ENCODE measurements around the gene EDN1.

EDN1 gene

DNA sequence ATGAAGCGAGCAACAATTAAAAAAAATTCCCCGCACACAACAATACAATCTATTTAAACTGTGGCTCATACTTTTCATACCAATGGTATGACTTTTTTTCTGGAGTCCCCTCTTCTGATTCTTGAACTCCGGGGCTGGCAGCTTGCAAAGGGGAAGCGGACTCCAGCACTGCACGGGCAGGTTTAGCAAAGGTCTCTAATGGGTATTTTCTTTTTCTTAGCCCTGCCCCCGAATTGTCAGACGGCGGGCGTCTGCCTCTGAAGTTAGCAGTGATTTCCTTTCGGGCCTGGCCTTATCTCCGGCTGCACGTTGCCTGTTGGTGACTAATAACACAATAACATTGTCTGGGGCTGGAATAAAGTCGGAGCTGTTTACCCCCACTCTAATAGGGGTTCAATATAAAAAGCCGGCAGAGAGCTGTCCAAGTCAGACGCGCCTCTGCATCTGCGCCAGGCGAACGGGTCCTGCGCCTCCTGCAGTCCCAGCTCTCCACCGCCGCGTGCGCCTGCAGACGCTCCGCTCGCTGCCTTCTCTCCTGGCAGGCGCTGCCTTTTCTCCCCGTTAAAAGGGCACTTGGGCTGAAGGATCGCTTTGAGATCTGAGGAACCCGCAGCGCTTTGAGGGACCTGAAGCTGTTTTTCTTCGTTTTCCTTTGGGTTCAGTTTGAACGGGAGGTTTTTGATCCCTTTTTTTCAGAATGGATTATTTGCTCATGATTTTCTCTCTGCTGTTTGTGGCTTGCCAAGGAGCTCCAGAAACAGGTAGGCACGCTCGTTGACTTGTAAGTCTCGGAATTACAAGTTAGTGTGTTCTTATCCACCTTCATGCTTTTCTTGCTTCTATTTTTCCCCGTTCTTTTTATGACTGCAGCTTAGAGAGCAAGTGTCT, at the start of gene EDN1:
Gene EDN1, plus strand, starts transcription at position 429 of the 888 bp plus-strand sequence. Its CDS starts 269 bp downstream, at position 698.
- Histone ChIP-seq H3K27me3 (ENCODE audit: control insufficient read depth in 5 of 5, insufficient read depth in 4 of 5, low read length in 5 of 5) (peaks cover 4 to 12% (median 11%) of the 10 kb centered on the region in 5 donors), H3K4me1 (ENCODE audit: control insufficient read depth in 5 of 5, insufficient read depth in 5 of 5, low read length in 5 of 5) (peaks cover 0 to 48% (median 26%) of the 10 kb centered on the region in 5 donors), H3K9ac (ENCODE audit: low read length in 5 of 5) (peak within 1 kb of the TSS; percentile 30 to 71 (median 66)), H3K27ac (ENCODE audit: low read depth, low read length) (peak within 1 kb of the TSS; percentile 26), H3K36me3 (ENCODE audit: control insufficient read depth in 5 of 5, insufficient read depth in 5 of 5, low read length in 5 of 5) (no peaks in the 10 kb centered on the region), H3K4me3 (ENCODE audit: low read depth in 1 of 5, low read length in 5 of 5) (peak within 1 kb of the TSS; percentile 62 to 80 (median 72)), H3K9me3 (ENCODE audit: control insufficient read depth in 5 of 5, low read length in 5 of 5) (no peaks in the 10 kb centered on the region)

DNA sequence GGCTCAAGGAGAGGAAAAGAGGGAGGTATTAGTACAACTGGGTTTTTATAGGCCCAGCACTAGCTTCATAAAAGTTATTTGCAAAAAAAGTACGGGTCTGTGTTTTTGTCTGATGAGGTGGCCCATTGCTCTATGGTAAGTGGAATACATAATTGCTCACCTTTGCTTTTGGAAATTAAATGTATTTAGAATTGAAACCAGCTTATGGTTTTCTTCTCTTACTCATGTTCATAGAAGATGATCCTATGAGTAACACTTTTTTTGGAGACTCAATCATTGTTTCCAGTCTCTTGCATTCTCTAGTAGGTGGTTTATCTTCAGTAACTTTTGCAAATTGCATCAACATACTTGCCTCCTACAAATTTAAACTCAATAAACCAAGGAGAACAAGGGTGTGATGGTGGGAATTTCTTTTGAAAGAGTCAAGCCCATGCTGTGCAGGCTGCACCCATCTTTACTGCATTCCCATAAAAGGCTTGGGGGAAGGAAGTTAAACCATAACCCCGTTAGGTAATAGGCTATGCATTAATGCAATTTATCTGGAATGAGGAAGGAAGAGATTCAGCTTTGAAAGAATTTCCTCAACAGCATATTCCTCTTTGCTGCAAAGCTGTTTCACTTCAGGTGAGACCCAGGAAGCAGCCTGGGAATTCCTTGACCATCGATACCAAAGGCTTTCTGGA, 48.5 kb upstream of the EDN1 start:
- no peak overlapping the region for H3K4me3 ChIP-seq (ENCODE audit: low read depth in 1 of 5, low read length in 5 of 5)
- no peak overlapping the region for H3K9ac ChIP-seq (ENCODE audit: low read length in 5 of 5)
- peaks cover 0 to 6% (median 0%) of the 10 kb centered on the region in 5 donors for H3K4me1 ChIP-seq (ENCODE audit: control insufficient read depth in 5 of 5, insufficient read depth in 5 of 5, low read length in 5 of 5)
- H3K9me3 ChIP-seq (ENCODE audit: control insufficient read depth in 5 of 5, low read length in 5 of 5): no peaks in the 10 kb centered on the region
- H3K36me3 ChIP-seq (ENCODE audit: control insufficient read depth in 5 of 5, insufficient read depth in 5 of 5, low read length in 5 of 5): no peaks in the 10 kb centered on the region
- no peaks in the 10 kb centered on the region for H3K27me3 ChIP-seq (ENCODE audit: control insufficient read depth in 5 of 5, insufficient read depth in 4 of 5, low read length in 5 of 5)
- H3K27ac ChIP-seq (ENCODE audit: low read depth, low read length): no peak overlapping the region

DNA sequence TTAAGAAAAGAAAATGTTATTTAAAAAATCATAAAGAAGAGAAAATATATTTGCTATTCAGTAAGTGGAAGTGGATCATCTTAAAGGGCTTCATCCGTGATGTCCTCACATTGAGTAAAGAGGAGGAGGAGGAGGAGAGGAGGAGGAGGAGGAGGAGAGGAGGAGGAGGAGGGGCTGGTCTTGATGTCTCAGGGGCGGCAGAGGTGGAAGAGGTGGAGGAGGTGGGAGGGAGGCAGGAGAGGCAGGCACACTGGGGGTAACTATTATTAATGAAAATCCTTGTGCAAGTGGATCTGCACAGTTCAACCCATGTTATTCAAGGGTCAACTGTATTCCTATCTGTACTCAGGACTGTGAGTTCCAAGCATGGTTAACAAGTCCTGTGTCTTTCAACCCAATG, 47.0 kb upstream of the EDN1 start:
- Histone ChIP-seq H3K27ac (ENCODE audit: low read depth, low read length) (no peak overlapping the region), H3K9ac (ENCODE audit: low read length in 5 of 5) (no peak overlapping the region), H3K9me3 (ENCODE audit: control insufficient read depth in 5 of 5, low read length in 5 of 5) (no peaks in the 10 kb centered on the region), H3K4me3 (ENCODE audit: low read depth in 1 of 5, low read length in 5 of 5) (no peak overlapping the region), H3K4me1 (ENCODE audit: control insufficient read depth in 5 of 5, insufficient read depth in 5 of 5, low read length in 5 of 5) (peaks cover 0 to 6% (median 0%) of the 10 kb centered on the region in 5 donors), H3K36me3 (ENCODE audit: control insufficient read depth in 5 of 5, insufficient read depth in 5 of 5, low read length in 5 of 5) (no peaks in the 10 kb centered on the region), H3K27me3 (ENCODE audit: control insufficient read depth in 5 of 5, insufficient read depth in 4 of 5, low read length in 5 of 5) (no peaks in the 10 kb centered on the region)

DNA sequence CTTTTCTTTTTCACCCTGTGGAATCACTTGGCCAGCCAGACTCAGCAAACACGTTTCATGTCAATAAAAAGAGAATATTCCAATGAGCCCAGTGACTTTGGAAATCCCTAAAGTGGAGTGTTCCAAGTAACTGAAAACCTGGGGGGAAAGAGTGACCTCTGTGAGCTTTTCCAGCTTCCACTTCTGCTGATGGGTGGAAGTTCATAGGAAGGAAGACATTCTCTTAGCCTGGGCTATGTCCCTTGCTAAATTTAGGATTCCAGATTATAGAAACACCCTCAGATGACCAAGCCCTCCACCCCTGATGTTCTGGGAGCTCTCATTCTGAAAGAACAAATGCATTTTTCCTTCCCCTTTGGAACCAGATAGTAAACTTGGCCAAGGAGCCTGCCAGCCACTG, 44.8 kb upstream of the EDN1 start:
- H3K9ac ChIP-seq (ENCODE audit: low read length in 5 of 5): no peak overlapping the region
- no peaks in the 10 kb centered on the region for H3K9me3 ChIP-seq (ENCODE audit: control insufficient read depth in 5 of 5, low read length in 5 of 5)
- no peaks in the 10 kb centered on the region for H3K27me3 ChIP-seq (ENCODE audit: control insufficient read depth in 5 of 5, insufficient read depth in 4 of 5, low read length in 5 of 5)
- H3K27ac ChIP-seq (ENCODE audit: low read depth, low read length): no peak overlapping the region
- no peaks in the 10 kb centered on the region for H3K36me3 ChIP-seq (ENCODE audit: control insufficient read depth in 5 of 5, insufficient read depth in 5 of 5, low read length in 5 of 5)
- H3K4me3 ChIP-seq (ENCODE audit: low read depth in 1 of 5, low read length in 5 of 5): no peak overlapping the region
- peaks cover 0 to 6% (median 0%) of the 10 kb centered on the region in 5 donors for H3K4me1 ChIP-seq (ENCODE audit: control insufficient read depth in 5 of 5, insufficient read depth in 5 of 5, low read length in 5 of 5)

DNA sequence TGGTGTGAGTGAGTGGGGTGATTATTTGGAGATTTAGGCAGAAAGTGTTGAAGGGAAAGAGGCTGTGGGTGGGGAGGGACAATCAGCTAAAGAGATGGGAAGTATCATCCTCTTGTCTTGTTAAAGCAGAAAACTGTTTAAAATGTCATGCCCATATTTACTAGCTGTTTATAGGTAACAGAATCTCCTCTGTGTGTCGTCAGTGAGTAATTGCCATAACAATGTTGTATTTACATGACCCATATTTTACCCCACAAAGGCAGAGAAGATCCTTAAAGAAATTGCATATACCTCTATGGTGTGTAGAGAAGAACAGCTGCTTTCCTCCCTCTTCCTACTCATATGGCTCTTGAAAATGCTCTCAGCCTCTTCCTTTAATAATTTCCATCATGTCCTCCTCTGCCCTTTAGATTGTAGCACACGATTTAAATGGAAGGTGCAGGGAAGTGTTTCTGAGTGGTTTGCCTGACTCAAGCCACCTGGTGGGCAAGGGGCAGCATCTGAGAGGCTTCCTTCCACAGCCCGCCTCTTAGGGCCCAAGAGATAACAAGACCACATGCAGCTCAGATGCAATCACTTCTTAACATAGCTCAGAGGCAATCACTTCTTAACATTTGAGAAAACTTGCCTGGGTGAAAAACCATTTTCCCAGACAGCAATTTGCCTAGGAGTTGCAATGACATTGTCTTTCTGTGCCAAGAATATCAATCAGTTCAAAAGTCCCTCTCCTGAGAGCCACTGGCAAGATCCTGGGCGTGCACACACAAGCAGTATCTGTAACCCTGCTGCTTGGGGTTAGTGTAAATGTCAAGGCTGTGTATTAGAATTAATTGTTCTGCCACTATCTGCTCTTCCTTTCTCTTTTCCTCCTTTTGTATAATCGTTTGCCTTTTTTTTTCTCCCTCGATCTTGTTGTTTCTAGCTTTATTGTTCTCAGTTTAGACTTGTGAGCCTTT, 44.1 kb upstream of the EDN1 start:
- H3K4me3 ChIP-seq (ENCODE audit: low read depth in 1 of 5, low read length in 5 of 5): no peak overlapping the region
- H3K4me1 ChIP-seq (ENCODE audit: control insufficient read depth in 5 of 5, insufficient read depth in 5 of 5, low read length in 5 of 5): peaks cover 0 to 6% (median 0%) of the 10 kb centered on the region in 5 donors
- no peaks in the 10 kb centered on the region for H3K27me3 ChIP-seq (ENCODE audit: control insufficient read depth in 5 of 5, insufficient read depth in 4 of 5, low read length in 5 of 5)
- no peaks in the 10 kb centered on the region for H3K9me3 ChIP-seq (ENCODE audit: control insufficient read depth in 5 of 5, low read length in 5 of 5)
- H3K36me3 ChIP-seq (ENCODE audit: control insufficient read depth in 5 of 5, insufficient read depth in 5 of 5, low read length in 5 of 5): no peaks in the 10 kb centered on the region
- no peak overlapping the region for H3K27ac ChIP-seq (ENCODE audit: low read depth, low read length)
- H3K9ac ChIP-seq (ENCODE audit: low read length in 5 of 5): no peak overlapping the region

DNA sequence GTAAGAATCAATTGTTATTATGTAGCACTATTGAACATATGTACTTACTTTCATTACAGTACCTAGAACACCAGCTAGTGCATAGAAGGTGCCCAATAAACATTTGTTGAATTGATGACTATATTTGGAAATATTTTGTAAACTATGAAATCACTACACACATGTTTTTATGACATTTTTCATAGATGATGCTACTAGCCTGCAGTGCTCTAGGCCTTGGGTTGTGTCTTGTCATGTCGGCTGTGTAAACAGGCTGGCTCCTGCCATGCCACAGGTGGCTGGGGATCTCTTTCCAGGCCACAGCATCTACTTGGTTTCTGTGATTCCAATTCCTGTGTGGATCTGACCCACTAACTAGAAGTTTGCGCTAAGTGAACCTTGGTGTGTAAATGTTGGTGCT, 43.3 kb upstream of the EDN1 start:
- Histone ChIP-seq H3K27me3 (ENCODE audit: control insufficient read depth in 5 of 5, insufficient read depth in 4 of 5, low read length in 5 of 5) (no peaks in the 10 kb centered on the region), H3K9me3 (ENCODE audit: control insufficient read depth in 5 of 5, low read length in 5 of 5) (no peaks in the 10 kb centered on the region), H3K4me1 (ENCODE audit: control insufficient read depth in 5 of 5, insufficient read depth in 5 of 5, low read length in 5 of 5) (peaks cover 0 to 6% (median 0%) of the 10 kb centered on the region in 5 donors), H3K27ac (ENCODE audit: low read depth, low read length) (no peak overlapping the region), H3K36me3 (ENCODE audit: control insufficient read depth in 5 of 5, insufficient read depth in 5 of 5, low read length in 5 of 5) (no peaks in the 10 kb centered on the region), H3K9ac (ENCODE audit: low read length in 5 of 5) (no peak overlapping the region), H3K4me3 (ENCODE audit: low read depth in 1 of 5, low read length in 5 of 5) (no peak overlapping the region)

DNA sequence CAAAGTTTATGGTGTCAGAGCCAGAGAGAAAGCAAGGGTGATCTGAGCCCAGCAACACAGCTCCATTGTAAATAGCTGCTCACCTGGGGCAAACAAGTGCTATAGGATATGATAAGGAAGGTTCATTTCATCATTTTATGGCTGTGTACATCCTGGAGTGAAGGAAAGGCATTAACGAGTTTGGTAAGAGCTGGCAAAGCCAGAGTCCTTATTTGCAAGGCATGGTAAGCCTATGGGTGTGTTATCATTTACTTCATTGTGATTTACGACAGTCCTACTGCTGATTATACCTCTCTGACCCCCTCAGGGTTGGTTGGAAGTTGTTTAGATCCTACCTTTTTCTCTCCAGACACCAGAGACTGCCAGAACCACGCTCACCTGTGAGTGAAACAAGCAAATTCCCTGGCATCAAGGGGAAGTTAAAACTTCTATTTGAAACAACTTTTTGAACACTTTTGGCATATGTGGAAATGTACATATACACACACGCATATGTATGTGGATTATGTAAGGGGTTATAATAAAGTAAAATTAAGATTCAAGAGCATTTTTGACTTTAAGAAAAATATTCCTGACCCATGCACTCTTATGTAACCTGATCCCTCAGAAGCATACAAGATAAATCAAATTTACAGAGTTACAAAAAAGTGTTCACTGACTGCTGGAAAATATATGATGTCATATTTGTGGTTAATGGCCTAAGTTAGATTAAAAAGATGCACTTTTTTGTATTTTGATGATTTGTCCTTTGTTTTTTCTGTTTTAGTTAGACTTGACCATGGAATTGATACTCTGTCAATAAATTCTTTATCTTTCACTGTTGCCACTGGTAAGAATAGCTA, 40.4 kb upstream of the EDN1 start:
- no peak overlapping the region for H3K4me3 ChIP-seq (ENCODE audit: low read depth in 1 of 5, low read length in 5 of 5)

DNA sequence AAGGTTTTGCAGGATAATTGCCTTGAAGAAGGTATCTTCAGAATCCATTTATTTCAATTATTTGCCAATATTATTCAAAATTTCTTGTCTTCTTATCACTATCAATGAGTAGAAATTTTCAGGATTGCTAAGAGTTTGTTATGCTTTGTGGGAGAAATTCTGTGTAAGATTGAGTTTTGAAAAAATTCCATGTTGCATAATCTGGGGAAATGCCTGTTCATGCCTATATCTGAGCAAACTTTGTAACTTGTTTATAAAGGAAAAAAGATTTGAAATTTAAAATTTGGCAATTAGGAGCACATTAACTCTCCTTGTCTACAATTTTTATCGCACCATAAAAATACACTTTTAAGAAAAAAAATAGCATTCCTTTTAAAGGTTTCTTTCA, 39.8 kb upstream of the EDN1 start:
- H3K4me1 ChIP-seq (ENCODE audit: control insufficient read depth in 5 of 5, insufficient read depth in 5 of 5, low read length in 5 of 5): peaks cover 0 to 4% (median 0%) of the 10 kb centered on the region in 5 donors

More for the DNA sequence above, 40.4 kb upstream of the EDN1 start:
- Histone ChIP-seq H3K4me1 (ENCODE audit: control insufficient read depth in 5 of 5, insufficient read depth in 5 of 5, low read length in 5 of 5) (peaks cover 0 to 6% (median 0%) of the 10 kb centered on the region in 5 donors), H3K27me3 (ENCODE audit: control insufficient read depth in 5 of 5, insufficient read depth in 4 of 5, low read length in 5 of 5) (no peaks in the 10 kb centered on the region), H3K9ac (ENCODE audit: low read length in 5 of 5) (no peak overlapping the region), H3K27ac (ENCODE audit: low read depth, low read length) (no peak overlapping the region), H3K9me3 (ENCODE audit: control insufficient read depth in 5 of 5, low read length in 5 of 5) (no peaks in the 10 kb centered on the region), H3K36me3 (ENCODE audit: control insufficient read depth in 5 of 5, insufficient read depth in 5 of 5, low read length in 5 of 5) (no peaks in the 10 kb centered on the region)

DNA sequence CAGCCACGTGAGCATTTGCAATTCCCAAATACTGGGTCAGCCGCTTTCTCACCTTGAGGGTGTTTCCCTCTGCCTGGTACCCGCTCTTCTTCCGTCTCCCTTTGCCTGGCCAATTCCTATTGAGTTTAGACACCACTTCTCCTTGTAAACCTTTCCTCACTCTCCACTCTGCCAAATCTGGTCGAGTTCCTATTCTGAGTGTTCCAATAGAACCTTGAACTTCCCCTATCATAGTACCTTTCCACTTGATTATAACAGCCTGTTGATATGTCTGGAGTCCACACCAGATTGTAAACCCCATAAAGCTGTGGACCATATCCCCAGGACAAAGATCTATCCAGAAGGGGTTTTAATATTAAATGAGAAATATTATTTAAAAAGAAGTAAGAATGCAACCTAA, 36.0 kb upstream of the EDN1 start:
- no peaks in the 10 kb centered on the region for H3K9me3 ChIP-seq (ENCODE audit: control insufficient read depth in 5 of 5, low read length in 5 of 5)
- H3K4me3 ChIP-seq (ENCODE audit: low read depth in 1 of 5, low read length in 5 of 5): no peak overlapping the region
- H3K4me1 ChIP-seq (ENCODE audit: control insufficient read depth in 5 of 5, insufficient read depth in 5 of 5, low read length in 5 of 5): peaks cover 0 to 5% (median 0%) of the 10 kb centered on the region in 5 donors
- peaks cover 0 to 2% (median 0%) of the 10 kb centered on the region in 5 donors for H3K27me3 ChIP-seq (ENCODE audit: control insufficient read depth in 5 of 5, insufficient read depth in 4 of 5, low read length in 5 of 5)
- H3K9ac ChIP-seq (ENCODE audit: low read length in 5 of 5): no peak overlapping the region
- H3K27ac ChIP-seq (ENCODE audit: low read depth, low read length): no peak overlapping the region
- no peaks in the 10 kb centered on the region for H3K36me3 ChIP-seq (ENCODE audit: control insufficient read depth in 5 of 5, insufficient read depth in 5 of 5, low read length in 5 of 5)

More for the DNA sequence above, 39.8 kb upstream of the EDN1 start:
- Histone ChIP-seq H3K4me3 (ENCODE audit: low read depth in 1 of 5, low read length in 5 of 5) (no peak overlapping the region), H3K36me3 (ENCODE audit: control insufficient read depth in 5 of 5, insufficient read depth in 5 of 5, low read length in 5 of 5) (no peaks in the 10 kb centered on the region), H3K9ac (ENCODE audit: low read length in 5 of 5) (no peak overlapping the region), H3K9me3 (ENCODE audit: control insufficient read depth in 5 of 5, low read length in 5 of 5) (no peaks in the 10 kb centered on the region), H3K27me3 (ENCODE audit: control insufficient read depth in 5 of 5, insufficient read depth in 4 of 5, low read length in 5 of 5) (no peaks in the 10 kb centered on the region), H3K27ac (ENCODE audit: low read depth, low read length) (no peak overlapping the region)

Data from subcutaneous abdominal adipose tissue (tissue), 5 donors.